DND-41 (cell line): Measurements from ENCODE around the gene ST8SIA2.

ENCODE experiments used
- CTCF ChIP-seq: IDR thresholded peaks from 2 replicates; pipeline ENCODE4 v1.5.1; 2012; ENCODE audit warnings: borderline replicate concordance, low read length, moderate library complexity, mild to moderate bottlenecking; ENCODE audit not compliant: poor library complexity, severe bottlenecking; ENCODE audit errors: extremely low read depth
- EZH2 ChIP-seq: IDR thresholded peaks from 3 replicates; pipeline ENCODE4 v1.6.1; 2012; ENCODE audit warnings: borderline replicate concordance, low read depth, mild to moderate bottlenecking, moderate library complexity, low read length, inconsistent platforms; ENCODE audit not compliant: severe bottlenecking

GRCh38 chr15:92407916-92408315 lies 14.2 kb downstream of the ST8SIA2 start:
- TF ChIP-seq CTCF (no peak), EZH2 (no peak)
